Renal cortex interstitium (tissue), 11 donors: Measurements from ENCODE around the gene SNX22. TPM values are rescaled to one million over a fixed set of nuclear protein-coding genes. Genes with fewer than 3 reads are reported as not detected.

Experiments
- DNase-seq, 11 donors: peaks; one replicate each; pipeline ENCODE4 v3.0.0-alpha.2; 2013; ENCODE audit warnings: low read depth in 9 of 11, low spot score in 4 of 11; ENCODE audit errors: extremely low read depth in 1 of 11
- polyA plus RNA-seq, 3 donors: library from polyadenylated mRNA; unstranded; fragments of 120-200 nt; gene quantifications; one replicate each; pipeline ENCODE4 v1.2.1, GENCODE V29; 2013; ENCODE audit not compliant: insufficient read length in 3 of 3

The SNX22 gene
- polyA plus RNA-seq, 3 donors = 1.3 to 2.1 (median 1.6) TPM

DNA sequence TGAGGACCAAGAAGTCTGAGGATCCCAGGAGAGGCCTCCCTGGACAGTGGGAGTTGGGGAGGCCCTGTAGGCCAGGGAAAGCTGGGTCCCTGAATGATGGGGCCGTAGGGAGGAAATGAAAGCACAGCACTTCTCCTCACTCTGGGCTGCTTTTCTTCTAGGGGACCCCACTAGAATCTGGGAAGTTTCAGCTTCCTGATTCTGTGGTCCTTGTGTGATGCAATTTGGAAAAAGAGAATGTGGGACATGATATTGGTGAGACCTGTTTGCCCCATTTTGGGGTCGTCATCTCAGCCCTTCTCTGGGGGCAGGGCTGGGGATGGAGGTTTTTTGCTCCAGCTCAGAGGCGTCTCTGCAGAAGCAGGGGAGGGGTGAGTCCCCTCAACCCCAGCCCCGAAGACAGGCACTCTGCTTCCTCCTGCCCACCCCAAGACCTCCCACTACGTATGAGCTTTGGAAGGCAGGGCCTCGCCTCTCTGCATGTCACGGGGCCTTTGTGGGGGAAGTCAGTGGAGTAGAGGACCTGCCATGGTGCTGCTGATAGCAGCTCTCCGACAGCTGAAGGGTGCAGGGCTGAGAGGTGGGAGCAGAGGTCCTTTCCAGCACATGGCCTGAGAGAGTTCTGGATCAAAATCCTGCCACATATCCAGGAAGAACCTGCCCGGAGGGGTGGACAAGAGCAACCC, 1.5 kb upstream of the SNX22 start:
- DNase-seq = no peak

DNA sequence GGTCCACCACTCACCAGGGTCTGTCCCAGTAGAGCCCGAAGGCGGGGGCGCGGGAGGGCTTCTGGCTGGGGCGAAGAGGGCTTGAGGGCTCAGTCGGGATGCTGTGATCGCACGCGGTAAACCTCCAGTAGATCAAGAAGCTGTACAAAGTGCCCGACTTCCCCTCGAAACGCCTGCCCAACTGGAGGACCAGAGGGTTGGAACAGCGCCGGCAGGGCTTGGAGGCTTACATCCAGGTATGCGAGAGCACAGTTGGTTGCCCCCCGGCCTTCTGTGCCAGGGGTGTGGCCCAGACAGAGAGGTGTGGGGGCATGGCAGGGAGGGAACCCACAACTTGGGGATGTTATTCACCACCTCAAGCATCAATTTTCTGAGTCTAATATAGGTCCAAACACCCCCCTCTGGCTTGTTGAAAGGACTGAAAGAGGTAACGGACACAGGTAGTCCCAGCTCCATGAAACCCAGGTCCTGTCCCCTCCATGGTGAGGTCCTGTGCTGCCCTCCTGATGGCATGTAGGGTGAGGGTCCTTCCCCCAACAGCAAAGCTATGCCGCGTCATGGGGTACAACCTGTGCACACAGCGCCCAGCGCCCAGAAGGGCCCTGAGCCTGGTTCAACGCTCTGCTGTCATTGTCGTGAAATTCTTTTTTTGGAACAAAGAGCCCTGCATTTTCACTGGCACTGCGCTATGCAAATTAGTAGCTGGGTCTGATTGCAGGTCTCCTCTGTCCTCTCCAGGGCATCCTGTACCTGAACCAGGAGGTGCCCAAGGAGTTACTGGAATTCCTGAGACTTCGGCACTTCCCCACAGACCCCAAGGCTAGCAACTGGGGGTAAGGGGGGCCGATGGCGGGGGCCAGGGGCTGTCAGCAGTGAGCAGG, 1.2 kb downstream of the SNX22 start:
- no peak for DNase-seq

DNA sequence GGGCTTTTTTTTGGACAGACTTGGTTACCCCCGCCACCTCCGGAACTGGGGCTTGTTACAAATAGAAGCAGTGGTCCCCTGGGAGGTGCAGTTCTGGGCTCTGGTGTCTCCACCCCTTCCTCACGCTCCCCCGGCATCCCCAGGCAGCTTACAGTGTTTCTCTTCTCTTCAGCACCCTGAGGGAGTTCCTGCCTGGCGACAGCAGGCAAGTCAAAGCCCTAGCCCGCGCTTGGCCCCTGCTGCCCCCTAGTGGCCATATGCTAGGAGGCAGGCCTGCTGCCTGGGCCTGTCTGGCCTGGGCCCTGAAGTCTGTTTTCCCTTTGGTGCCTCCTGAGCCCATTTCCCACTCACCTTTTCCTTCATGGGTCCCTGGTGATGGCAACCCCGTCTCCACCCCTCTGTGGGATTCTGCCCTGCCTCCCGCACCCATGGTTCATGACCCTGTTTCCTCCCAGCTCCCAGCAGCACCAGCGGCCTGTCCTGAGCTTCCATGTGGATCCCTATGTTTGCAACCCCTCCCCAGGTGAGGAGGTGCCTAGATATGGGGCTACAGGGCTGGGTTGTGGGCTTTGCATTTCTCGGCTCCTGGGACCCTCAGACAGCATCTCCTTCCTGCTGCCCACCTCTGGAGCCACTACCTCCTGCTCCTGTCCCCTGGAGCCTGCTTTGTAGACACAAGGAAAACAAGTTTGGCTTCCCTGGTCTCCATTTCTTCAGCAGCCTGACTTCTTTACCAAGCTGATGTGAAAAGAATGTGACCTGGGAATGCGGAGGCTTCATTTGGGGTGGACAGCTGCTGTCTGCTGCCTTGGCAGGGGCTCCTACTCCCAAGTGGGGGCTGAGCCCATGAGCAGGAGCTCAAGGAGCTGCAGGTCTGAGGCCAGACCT, 2.2 kb downstream of the SNX22 start:
- DNase-seq = peak in 10 of 11 donors; percentile 66 to 84 (median 76)

DNA sequence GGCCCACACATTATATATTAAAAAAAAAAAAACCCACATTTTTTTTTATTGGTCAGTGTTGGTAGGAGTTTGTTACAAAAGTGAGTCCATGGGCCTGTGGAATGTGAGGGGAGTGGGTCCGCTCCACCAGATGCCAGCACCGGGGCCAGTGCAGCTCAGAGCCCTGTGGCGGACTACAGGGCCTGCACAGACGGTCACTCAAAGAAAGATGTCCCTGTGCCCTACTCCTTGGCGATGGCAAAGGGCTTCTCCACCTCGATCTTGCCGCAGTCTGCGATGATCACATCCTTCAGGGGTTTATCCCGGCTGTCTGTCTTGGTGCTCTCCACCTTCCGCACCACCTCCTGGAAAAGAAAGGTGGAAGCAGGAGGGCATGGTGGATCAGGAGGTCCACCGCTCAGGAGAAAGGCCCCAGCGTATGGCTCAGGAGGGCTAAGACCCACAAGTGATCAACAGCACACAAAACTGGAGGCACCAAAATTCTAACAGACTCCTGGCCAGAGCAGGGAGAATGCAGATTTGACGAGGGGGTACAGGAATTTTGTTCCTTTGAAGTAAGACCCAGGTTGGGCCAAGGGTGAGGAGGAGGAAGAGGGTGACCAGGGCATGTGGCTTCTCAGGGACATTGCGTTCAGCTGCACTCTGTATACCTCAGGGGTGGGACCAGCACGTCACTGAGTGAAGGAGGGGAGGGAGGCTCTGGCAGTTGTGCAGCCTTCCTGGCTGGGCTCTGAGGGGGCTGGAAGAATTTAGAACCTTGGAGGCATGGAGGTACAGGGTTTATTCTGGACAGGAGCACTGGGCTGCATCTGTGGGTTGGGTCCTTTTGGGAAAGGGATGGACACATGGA, 4.5 kb downstream of the SNX22 start:
- no peak for DNase-seq

DNA sequence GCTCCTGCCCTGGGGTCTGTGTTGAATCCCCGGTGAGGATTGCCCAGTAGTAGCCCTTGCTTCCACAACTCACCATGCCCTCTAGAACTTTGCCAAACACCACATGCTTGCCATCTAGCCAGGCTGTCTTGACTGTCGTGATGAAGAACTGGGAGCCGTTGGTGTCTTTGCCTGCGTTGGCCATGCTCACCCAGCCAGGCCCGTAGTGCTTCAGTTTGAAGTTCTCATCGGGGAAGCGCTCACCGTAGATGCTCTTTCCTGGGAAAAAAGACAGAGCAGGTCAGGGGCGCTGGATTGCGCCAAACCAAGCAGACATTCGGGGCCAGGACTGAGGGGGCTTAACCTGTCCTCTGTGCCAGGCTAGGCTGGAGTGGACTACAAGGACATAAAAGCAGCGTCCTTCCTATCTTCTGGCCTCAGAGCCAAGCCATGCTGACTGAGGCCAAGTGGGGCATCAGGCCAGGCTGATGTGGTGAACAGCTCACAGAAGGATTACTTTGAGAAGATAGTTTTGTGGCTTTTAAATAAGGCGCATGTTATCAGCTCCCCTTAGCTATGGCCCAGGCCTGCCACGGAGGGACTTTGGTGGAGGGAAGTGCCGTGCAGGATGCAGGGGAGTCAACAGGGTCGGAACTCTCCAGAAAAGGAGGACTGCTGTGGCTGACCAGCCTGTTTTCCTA, 5.3 kb downstream of the SNX22 start:
- DNase-seq = no peak

DNA sequence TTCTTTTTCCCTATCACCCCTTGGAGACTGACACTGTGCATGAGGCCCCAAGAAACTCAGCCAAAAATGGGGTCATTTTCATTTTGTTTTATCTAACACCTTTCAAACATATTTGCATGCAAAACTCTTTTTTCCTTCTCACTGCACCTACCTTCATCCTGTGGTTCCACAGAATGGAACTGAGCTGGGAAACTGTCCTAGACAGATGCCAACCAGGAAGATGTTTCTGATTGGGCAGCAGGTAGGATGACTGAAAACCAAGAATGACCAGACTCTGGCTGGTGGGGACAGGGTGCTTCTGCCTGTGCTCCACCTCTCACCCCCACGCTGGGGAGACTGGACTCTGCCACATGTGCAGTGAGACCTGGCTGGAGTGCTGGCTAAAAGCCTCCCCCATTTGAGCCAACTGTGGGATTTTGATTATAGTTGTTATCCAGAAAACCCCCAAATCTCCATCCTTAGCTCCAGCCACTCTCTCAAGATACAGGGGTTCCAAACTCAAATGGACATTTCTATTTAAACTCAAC, 6.1 kb downstream of the SNX22 start:
- DNase-seq = no peak

DNA sequence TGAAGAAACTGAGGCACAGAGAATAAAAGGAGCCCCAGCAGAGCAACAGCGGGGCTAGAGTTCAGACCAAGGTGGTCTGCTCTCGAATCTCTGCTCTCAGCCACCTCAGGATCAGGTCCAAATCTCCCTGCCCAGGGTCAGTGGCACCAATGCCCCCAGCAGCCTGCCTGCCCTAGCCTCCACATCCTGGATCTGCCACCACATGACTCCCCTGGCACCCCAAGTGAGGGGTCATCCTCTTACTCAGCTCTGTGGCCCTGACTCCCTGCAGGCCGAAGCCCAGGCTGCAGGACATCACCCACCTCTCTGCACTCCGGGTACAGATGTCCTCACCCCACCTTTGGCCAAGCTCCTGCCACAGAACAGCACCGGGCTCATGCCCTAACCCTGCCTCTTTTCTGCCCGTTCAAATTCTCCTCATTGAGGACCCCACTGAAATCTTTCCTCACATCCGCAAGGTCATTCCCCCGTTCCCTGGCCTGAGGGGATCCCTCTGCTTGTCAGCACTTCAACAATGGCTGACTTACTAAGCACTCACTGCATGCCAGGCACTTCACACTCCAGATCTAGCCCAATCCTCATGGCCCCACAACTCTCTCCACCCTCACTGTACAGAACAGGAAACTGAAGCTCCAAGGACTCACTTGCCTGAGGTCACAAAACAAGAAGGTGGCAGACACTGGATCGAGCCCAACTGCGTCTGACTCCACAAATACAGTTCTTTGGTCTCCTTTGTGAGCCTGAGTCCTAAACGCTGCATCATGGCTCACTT, 7.0 kb downstream of the SNX22 start:
- DNase-seq = no peak

DNA sequence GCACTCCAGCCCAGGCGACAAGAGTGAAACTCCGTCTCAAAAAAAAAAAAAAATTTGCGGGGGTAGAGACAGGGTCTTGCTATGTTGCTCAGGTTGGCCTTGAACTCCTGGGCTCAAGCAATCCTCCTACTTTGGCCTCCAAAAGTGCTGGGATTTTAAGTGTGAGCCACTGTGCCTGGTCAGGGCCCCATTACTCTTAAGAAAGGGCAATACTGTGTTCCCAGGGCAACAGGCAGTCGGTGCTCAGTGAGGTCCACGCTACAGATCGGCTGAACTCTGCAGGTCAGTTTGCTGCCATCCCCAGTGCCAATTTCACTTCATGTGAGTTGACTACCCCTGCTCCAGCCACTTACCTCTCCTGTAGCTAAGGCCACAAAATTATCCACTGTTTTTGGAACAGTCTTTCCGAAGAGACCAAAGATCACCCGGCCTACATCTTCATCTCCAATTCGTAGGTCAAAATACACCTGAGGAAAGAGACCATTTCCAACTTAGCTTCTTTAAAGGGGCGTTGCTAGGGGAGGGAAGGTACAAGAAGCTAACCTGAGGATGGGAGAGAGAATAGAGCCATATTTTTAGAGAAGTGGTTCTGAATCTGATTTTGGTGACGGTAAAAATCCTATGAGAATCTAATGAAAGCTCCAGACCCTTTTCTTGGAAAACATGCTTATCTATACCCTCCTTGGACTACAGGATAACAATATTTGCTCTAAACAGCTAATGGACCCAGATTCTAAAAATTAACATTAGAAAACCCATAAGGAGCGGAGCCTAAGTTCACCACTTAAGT, 10.4 kb downstream of the SNX22 start:
- DNase-seq = no peak

DNA sequence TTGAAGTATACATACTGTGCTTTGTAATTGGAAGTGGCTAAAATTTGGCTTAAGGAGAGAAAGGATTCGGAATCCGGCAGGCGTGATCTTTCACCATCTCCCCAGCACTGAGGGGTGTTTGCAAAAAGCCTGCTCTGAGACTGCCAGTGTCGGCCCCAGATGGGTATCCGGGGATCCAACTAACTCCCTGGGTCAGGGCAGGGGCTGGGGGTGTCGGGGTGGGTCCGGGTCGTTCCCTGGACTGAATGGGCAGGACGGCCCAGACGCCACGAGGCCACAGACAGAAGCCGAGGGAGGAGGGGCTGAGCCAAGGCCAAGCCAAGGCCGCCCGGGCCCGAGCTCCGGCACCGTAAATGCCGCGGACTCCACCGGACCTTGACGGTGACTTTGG, 10.9 kb downstream of the SNX22 start:
- peak in 1 of 11 donors; percentile 15 for DNase-seq

DNA sequence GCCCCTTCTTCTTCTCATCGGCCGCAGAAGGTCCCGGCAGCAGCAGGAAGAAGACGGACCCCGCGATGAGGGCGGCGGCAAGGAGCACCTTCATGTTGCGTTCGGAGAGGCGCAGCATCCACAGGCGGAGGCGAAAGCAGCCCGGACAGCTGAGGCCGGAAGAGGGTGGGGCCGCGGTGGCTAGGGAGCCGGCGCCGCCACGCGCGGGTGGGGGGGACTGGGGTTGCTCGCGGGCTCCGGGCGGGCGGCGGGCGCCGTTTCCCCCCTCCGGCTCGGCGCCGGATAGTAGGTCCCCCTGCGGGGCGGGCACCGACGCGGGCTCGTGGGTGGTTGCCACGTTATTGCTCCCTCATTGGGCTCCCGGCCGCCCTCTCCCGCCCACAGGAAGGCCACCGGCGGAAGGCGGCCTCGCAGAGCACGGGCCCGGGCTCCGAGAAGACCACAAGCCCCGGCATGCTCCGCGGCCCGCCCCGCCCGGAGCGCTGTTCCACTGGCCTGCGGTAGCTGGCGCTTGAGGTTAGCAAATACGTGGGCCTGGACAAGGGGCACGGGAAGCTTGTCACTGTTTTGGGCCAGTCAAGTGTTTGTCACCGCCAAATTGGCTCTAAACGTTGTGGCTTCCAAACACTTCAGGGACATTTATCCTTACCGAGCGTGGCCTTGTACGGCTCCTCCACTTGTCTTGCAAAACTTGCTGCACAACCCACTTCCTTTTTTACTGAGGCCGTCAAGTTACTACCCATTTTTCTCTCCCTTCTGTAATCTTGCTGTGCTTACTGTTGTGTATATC, 11.5 kb downstream of the SNX22 start, which contains the start of gene PPIB:
PPIB (minus strand) TSS at position 154 of the 790 bp plus-strand sequence; CDS start at position 118, 36 bp downstream.
- peak; percentile 81 to 97 (median 95) for DNase-seq

DNA sequence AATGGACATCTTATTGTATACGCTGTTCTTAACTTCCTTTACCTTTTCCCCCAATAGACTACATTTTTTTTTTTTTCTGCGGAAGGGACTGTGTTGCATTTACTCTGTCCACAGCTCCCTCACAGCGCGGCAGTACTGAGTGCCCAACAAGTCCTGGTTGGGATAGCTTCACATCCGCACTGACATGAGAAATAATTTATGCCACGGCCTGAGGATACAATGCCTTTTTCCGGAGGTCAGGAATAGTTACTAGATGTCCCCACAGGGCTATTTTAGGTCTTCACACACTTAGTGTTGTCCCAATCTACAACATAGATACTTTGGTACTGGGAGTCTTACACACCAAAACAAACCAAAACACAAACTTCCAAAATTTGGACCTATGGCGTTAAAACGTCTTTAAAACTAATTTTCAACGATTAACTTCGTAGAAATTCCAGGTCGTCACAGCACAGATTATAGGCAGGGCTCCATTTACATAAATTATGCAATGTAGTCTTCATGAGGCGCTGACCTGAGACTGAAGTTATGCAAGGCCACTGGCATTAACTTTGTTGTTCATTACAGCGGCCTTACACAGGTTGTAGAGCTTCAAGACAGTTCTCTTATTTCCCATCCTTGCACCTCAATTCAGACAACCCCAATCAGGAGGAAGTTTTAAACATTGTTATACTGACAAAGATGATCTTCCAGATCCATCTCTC, 12.3 kb downstream of the SNX22 start:
- peak in 3 of 11 donors; percentile 27 to 39 (median 39) for DNase-seq

DNA sequence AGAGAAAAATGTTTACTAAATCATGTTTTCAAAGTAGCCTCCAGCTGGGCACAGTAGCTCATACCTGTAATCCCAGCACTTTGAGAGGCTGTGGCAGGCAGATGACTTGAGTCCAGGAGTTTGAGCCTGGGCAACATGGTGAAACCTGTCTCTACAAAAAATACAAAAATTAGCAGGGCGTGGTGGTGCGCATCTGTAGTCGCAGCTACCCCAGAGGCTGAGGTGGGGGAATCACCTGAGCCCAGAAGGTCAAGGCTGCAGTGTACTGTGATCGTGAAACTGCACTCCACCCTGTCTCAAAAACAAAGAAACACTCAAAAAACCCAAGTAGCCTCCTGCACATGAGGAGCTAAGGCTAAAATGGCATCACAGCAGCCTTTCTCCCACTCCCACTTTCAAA, 12.9 kb downstream of the SNX22 start:
- no peak for DNase-seq

DNA sequence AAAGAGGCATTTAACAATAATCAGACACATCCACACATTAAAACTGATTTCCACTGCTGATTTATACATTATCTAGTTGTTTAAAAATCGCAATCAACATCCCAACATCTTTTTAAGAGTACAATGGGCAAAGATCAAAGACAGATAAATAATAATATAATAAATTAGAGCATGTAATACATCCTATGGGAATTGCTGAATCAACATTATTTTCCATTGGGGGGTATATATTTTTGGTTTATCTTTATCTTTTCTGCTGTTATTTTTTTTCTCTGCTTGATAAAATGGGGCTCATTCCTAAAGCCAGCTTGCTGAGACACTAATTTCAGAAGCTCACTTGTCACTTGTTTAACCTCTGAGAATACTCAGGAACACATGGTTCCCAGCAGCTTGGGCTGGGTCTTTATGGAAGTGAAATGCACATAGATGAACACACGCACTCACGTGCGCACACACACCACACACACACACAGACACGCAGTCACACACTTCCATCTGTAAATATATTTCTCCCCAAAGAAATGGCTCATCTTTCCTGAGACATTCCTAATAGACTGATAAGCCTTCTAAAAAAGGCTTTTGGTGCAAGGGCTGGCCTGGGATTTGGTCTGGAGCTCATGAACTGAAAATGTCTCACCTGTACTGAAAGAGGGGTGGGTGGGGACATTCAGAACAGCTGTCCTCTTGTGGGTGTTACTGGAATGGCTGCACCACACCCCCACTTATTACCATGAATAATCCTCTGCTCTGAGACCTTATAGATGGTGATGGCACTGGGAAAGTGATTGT, 14.8 kb downstream of the SNX22 start:
- no peak for DNase-seq

DNA sequence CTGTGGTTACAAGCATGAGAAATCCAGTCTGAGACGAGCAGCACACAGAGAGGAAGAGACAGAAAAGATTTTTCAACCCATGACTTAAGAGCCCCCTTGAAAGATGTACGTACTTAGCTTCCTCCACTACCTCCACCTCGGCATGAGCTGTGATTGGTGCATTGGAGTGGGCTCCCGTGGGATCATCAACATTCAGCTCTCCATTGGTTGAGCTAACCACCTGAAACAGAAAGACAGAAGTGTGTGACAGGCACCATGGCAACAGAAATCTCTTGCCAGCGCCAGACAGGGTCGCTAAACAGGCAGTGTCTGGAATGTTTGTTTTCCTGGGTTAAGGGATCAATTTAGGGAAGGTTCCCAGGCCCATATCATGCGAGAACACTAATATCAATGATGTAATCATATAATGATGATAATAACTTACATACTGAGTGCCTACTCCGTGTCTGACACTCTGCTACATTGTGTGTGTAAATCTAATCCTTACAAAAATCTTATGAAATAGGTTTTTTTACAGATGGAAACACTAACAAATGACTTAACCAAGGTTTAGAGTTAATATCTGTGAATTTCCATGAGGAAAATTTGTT, 28.8 kb downstream of the SNX22 start:
- DNase-seq = peak in 2 of 11 donors; percentile 14 to 34
